Lower leg skin (tissue), 4 donors: ENCODE data around the gene TSNAXIP1. TPM values are rescaled to one million over a fixed set of nuclear protein-coding genes. Genes with fewer than 3 reads are reported as not detected.

Experiments used
- DNase-seq, 2 donors: peaks; one replicate each; pipeline ENCODE4 v3.0.0-alpha.2; 2019; ENCODE audit warnings: low spot score in 2 of 2
- H3K4me3 ChIP-seq: fragments of 200-600 bp; sonication (generic); 2 replicates; pipeline ENCODE4 v1.5.1; 2017; ENCODE audit warnings: mild to moderate bottlenecking, low read depth; ENCODE audit not compliant: poor library complexity, severe bottlenecking
- POLR2A ChIP-seq, 2 donors: fragments of 450-650 bp; IDR thresholded peaks; one replicate each; pipeline ENCODE4 v1.6.1; 2016 to 2017; ENCODE audit warnings: antibody characterized with exemption in 2 of 2, mild to moderate bottlenecking in 1 of 2, moderate library complexity in 1 of 2
- WGBS, 2 donors: methylation state at CpG; one replicate each; pipeline ENCODE4 v1.1.5; 2018; 5-methylcytosine and 5-hydroxymethylcytosine counted together
- intact Hi-C: fragments of 100-400 bp; cut with DNase I; formaldehyde crosslinking; loops from one replicate; pipeline ENCODE4 v1.15.0; 2023; ENCODE audit warnings: low total_unique reads
- total RNA-seq, 4 donors: library from RNA; depleted of rRNA; stranded (reverse); fragments of >200 nt; gene quantifications; one replicate each; pipeline ENCODE4 v1.1.0, GENCODE V29; 2016
- TF ChIP-seq, protein P1 (sequence below), 3 donors: fragments of 450-650 bp; IDR thresholded peaks; one replicate each; pipeline ENCODE4 v1.5.1; 2016; ENCODE audit warnings: antibody characterized with exemption in 3 of 3, mild to moderate bottlenecking in 3 of 3, moderate library complexity in 2 of 3

The TSNAXIP1 gene
- total RNA-seq, 4 donors from 2014 or later: 0.15 to 0.75 (median 0.15) TPM; not detected in 1

DNA sequence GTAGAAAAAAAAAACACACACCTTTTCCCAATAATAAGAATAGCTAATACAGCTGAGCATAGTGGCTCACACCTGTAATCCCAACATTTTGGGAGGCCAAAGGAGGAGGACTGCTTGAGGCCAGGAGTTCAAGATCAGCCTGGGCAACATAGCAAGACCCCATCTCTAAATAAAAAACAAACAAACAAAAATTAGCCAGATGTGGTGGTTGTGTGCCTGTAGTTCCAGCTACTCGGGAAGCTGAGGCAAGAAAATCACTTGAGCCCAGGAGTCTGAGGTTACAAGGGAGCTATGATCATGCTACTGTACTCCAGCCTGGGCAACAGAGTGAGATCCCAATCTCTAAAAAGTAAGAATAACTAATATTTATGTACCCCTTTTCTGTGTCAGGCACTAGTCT, 44.8 kb upstream of the TSNAXIP1 start:
- intact Hi-C loops: no loop called here
- TF ChIP-seq POLR2A (IDR thresholded peaks at IDR 0.05): no peak
- TF ChIP-seq, protein P1, sequence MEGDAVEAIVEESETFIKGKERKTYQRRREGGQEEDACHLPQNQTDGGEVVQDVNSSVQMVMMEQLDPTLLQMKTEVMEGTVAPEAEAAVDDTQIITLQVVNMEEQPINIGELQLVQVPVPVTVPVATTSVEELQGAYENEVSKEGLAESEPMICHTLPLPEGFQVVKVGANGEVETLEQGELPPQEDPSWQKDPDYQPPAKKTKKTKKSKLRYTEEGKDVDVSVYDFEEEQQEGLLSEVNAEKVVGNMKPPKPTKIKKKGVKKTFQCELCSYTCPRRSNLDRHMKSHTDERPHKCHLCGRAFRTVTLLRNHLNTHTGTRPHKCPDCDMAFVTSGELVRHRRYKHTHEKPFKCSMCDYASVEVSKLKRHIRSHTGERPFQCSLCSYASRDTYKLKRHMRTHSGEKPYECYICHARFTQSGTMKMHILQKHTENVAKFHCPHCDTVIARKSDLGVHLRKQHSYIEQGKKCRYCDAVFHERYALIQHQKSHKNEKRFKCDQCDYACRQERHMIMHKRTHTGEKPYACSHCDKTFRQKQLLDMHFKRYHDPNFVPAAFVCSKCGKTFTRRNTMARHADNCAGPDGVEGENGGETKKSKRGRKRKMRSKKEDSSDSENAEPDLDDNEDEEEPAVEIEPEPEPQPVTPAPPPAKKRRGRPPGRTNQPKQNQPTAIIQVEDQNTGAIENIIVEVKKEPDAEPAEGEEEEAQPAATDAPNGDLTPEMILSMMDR (IDR thresholded peaks at IDR 0.05): no peak
- no peak for DNase-seq
- H3K4me3 ChIP-seq: no peak overlapping the region
- WGBS, 2 donors: 95 to 100% methylated on average over 1 of the region's 1 CpG

DNA sequence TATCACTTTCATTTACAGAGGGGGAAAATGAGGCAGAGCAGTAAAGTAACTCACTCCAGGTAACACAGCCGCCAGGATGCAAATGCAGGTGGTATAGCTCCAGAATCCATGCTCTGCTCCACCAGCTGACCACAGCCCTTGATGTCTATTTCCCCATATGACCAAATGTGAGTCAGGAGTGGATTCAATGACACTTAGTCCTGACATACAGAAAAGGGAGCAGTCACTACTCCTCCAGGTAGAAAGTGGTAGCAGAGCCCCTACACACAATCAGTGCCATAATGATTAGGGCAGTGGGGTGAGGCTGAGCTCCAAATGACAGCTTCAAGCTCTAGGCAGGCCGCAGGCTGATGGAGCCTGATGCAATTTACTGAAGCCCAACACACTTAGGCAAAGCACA, 44.3 kb upstream of the TSNAXIP1 start:
- intact Hi-C loops: no loop called here
- no peak for DNase-seq
- no peak overlapping the region for H3K4me3 ChIP-seq
- 91 to 94% methylated on average over 2 of the region's 2 CpGs for WGBS, 2 donors
- TF ChIP-seq POLR2A (IDR thresholded peaks at IDR 0.05): no peak
- TF ChIP-seq, protein P1 (IDR thresholded peaks at IDR 0.05): no peak

- TF ChIP-seq POLR2A (IDR thresholded peaks at IDR 0.05): no peak
- TF ChIP-seq, protein P1 (IDR thresholded peaks at IDR 0.05): no peak
- intact Hi-C loops: no loop called here
- H3K4me3 ChIP-seq: no peak overlapping the region
- no peak for DNase-seq
- WGBS, 2 donors: 89 to 92% methylated on average over 5 of the region's 5 CpGs
These were observed 43.6 kb upstream of the TSNAXIP1 start for GRCh38 chr16:67763066-67763465.

DNA sequence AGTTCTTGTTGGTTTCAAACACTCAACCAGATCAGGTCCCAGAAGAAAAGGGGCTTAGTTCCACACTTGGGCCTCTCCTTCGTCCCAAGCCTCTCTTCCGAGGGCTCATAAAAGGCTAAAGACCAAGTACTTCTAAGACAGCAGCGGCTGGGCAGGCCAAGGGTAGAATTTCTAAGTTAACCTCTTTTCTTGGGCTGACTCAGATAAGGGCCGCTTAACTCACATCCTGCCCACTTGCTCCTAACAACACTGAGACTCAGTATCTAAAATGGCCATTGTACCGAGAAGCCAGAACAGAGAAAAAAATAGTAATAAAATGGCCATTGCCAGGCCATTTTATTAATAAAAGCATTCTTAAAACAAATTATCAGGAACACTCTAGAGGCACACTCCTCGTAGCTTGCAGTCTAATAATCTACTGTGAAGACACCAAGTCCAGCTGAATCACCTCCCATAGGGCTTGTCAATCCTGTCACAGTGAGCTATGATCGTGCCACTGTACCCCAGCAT, 42.5 kb upstream of the TSNAXIP1 start:
- intact Hi-C loops: no loop called here
- no peak overlapping the region for H3K4me3 ChIP-seq
- no peak for DNase-seq
- WGBS, 2 donors: 93 to 95% methylated on average over 7 of the region's 7 CpGs
- TF ChIP-seq, protein P1 (IDR thresholded peaks at IDR 0.05): no peak
- TF ChIP-seq POLR2A (IDR thresholded peaks at IDR 0.05): no peak

GRCh38 chr16:67766291-67766690, 40.4 kb upstream of the TSNAXIP1 start:
- DNase-seq: no peak
- 94 to 95% methylated on average over 4 of the region's 4 CpGs for WGBS, 2 donors
- intact Hi-C loops: no loop called here
- TF ChIP-seq POLR2A (IDR thresholded peaks at IDR 0.05): no peak
- TF ChIP-seq, protein P1 (IDR thresholded peaks at IDR 0.05): no peak
- no peak overlapping the region for H3K4me3 ChIP-seq

DNA sequence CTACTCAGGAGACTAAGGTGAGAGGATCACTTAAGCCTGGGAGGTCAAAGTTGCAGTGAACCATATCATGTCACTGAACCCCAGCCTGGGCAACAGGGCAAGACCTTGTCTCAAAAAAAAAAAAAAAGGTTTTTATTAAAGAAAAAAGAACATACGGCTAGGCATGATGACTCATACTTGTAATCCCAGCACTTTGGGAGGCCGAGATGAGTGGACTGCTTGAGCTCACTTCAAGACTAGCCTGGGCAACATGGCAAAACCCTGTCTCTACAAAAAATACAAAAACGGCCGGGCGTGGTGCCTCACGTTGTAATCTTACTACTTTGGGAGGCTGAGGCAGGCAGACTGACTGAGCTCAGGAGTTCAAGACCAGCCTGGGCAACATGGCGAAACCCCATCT, 38.7 kb upstream of the TSNAXIP1 start:
- TF ChIP-seq, protein P1 (IDR thresholded peaks at IDR 0.05): no peak
- no peak for TF ChIP-seq POLR2A (IDR thresholded peaks at IDR 0.05)
- no peak for DNase-seq
- intact Hi-C loops: no loop called here
- 85 to 88% methylated on average over 7 of the region's 7 CpGs for WGBS, 2 donors
- no peak overlapping the region for H3K4me3 ChIP-seq
